ENCODE results near the gene CILP2. TPM values are rescaled to one million over a fixed set of nuclear protein-coding genes. Genes with fewer than 3 reads are reported as not detected.
A peak's percentile ranks its signal among the peaks of the same experiment; 100 is the strongest.

The CILP2 gene
- 0.63 and 1.1 TPM in 2 replicates for total RNA-seq
- long read RNA-seq: 0 reads

DNA sequence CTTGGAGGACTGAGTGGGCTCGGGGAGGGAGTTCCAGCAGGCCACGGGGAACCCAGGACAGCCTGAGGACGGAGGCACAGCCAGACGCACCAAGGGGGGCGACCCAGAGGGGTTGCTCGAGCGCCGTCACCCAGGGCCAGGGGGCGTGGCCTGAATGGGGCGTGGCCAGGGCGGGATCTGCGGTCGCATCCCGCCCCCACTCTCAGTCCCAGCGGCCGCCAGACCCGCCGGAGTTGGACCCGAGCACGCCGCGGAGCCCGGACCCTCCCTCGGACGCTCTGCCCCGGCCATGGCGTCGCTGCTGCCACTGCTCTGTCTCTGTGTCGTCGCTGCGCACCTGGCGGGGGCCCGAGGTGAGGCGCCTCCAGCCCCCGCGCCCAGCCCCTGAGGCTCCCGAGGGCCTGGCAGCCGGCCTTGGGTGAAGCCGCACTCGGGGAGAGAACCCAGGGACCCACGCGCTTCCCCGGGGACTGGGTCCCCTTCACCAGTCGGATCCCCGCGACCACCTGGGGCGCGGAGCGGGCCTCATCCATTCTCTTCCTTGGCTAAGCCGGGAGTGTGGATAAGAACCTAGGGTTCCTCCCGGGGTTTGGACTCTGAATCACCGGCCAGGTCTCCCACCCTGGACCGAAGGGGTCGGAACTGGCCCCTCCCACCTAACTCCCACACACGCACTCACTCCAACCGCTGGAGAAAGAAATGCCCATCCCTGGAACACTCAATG is at the start of gene CILP2:
TSS of gene CILP2 (plus strand) at position 205 of the 724 bp plus-strand sequence. CDS start at position 290, 85 bp downstream.
- H3K27me3 Mint-ChIP-seq (ENCODE audit: unreplicated experiment): no peaks in the 10 kb centered on the region
- no peaks in the 10 kb centered on the region for H3K9me3 Mint-ChIP-seq (ENCODE audit: unreplicated experiment)
- peaks cover 12% of the 10 kb centered on the region for H3K4me1 Mint-ChIP-seq (ENCODE audit: unreplicated experiment)
- TF ChIP-seq CTCF (IDR thresholded peaks at IDR 0.05): no peak
- no peak within 1 kb of the TSS for H3K27ac Mint-ChIP-seq (ENCODE audit: unreplicated experiment)
- H3K4me3 Mint-ChIP-seq (ENCODE audit: unreplicated experiment): peak within 1 kb of the TSS; percentile 49
- no peaks in the 10 kb centered on the region for H3K36me3 Mint-ChIP-seq (ENCODE audit: unreplicated experiment)
- peak; percentile 87 for DNase-seq (ENCODE audit: extremely low spot score, unreplicated experiment)

DNA sequence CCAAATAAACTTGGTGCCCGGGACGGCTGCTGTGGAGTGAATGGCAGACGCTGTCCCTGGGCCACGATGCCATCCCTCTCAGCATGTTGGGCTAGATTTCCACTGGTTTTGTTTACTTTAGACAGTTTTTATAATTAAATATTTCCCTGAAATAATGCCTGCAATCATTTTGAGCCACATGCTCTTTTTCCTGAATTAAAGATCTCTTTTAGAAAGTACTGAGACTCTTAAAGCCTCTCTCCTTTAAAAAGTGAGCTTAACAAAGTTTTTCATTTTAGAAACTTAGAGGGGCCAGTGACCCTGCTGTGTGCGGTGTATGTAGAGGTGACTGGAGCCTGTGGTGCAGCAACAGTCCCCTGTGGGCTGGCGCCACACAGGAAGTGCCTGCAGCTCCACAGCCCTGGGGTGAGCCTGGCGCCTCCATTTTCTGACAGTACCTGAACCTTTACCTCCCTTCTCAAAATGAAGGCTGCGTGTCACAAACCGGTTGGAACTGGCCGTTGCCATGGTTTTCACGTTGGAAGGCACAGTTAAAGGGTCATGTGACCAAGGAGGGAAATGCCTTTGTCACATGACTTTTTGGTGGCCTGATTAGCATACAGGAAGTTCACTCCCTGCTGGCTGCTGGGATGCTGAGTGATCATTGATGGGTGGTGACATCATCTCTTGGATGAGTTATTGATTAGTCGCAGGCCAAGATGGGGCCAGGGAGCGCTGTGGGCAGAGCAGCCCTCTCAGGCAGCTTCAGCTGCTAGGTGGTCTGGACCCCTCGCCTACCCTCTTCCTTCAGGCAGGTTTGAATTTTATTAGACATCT is 49.0 kb upstream of the CILP2 start:
- H3K4me3 Mint-ChIP-seq (ENCODE audit: unreplicated experiment): peak overlapping the region; percentile 31
- H3K27me3 Mint-ChIP-seq (ENCODE audit: unreplicated experiment): no peaks in the 10 kb centered on the region
- H3K9me3 Mint-ChIP-seq (ENCODE audit: unreplicated experiment): no peaks in the 10 kb centered on the region
- H3K27ac Mint-ChIP-seq (ENCODE audit: unreplicated experiment): peak overlapping the region; percentile 97
- peaks cover 3% of the 10 kb centered on the region for H3K36me3 Mint-ChIP-seq (ENCODE audit: unreplicated experiment)
- no peak for TF ChIP-seq CTCF (IDR thresholded peaks at IDR 0.05)
- peak; percentile 90 for DNase-seq (ENCODE audit: extremely low spot score, unreplicated experiment)
- H3K4me1 Mint-ChIP-seq (ENCODE audit: unreplicated experiment): peaks cover 45% of the 10 kb centered on the region

GRCh38 chr19:19489804-19490204 is 48.3 kb upstream of the CILP2 start:
- peaks cover 45% of the 10 kb centered on the region for H3K4me1 Mint-ChIP-seq (ENCODE audit: unreplicated experiment)
- TF ChIP-seq CTCF (IDR thresholded peaks at IDR 0.05): no peak
- H3K27me3 Mint-ChIP-seq (ENCODE audit: unreplicated experiment): no peaks in the 10 kb centered on the region
- H3K4me3 Mint-ChIP-seq (ENCODE audit: unreplicated experiment): no peak overlapping the region
- no peak for DNase-seq (ENCODE audit: extremely low spot score, unreplicated experiment)
- no peaks in the 10 kb centered on the region for H3K9me3 Mint-ChIP-seq (ENCODE audit: unreplicated experiment)
- H3K36me3 Mint-ChIP-seq (ENCODE audit: unreplicated experiment): peaks cover 7% of the 10 kb centered on the region
- H3K27ac Mint-ChIP-seq (ENCODE audit: unreplicated experiment): peak overlapping the region; percentile 97

DNA sequence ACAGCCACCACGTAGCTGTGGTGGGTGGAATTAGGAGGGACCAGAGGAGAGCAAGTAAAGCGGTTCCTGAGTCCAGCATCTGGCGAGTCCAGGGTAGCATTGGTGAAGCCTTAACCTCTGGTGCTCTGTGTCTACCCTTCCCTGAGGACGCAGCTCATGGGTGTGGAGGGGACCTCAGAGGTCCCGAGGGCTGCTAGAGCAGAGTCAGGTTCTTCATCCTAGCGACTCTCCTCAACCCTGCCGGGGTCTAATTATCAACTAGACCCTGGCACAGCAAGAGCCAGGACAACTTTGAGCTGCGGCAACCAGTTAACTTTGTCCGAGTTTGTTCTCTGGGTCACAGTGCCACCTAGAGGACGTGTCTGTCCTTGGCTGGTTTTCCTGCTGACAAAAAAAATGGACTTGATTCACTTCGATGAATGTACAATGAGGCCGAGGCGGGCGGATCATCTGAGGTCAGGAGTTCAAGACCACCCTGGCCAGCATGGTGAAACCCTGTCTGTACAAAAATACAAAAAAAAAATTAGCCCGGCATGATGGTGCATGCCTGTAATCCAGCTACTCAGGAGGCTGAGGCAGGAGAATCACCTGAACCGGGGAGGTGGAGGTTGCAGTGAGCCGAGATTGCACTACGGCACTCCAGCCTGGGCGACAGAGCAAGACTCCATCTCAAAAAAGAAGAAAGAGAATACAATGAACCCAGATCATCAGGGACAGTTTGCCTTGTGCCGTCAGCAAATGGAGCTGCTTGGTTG is 47.7 kb upstream of the CILP2 start:
- peaks cover 41% of the 10 kb centered on the region for H3K4me1 Mint-ChIP-seq (ENCODE audit: unreplicated experiment)
- peak overlapping the region; percentile 97 for H3K27ac Mint-ChIP-seq (ENCODE audit: unreplicated experiment)
- H3K27me3 Mint-ChIP-seq (ENCODE audit: unreplicated experiment): no peaks in the 10 kb centered on the region
- peak; percentile 85 for TF ChIP-seq CTCF (IDR thresholded peaks at IDR 0.05)
- H3K4me3 Mint-ChIP-seq (ENCODE audit: unreplicated experiment): no peak overlapping the region
- peaks cover 7% of the 10 kb centered on the region for H3K36me3 Mint-ChIP-seq (ENCODE audit: unreplicated experiment)
- H3K9me3 Mint-ChIP-seq (ENCODE audit: unreplicated experiment): no peaks in the 10 kb centered on the region
- no peak for DNase-seq (ENCODE audit: extremely low spot score, unreplicated experiment)

All from osteocyte (in vitro differentiated cells).